K562 (cell line): ENCODE data around the gene SDR42E2.
A peak's percentile ranks its signal among the peaks of the same experiment; 100 is the strongest.

ENCODE experiments used
- HNRNPLL ChIP-seq: fragments of 200-400 bp; formaldehyde crosslinking; IDR thresholded peaks from 2 replicates; pipeline ENCODE4 v1.6.1; 2017; ENCODE audit warnings: low read length, low read depth, mild to moderate bottlenecking; ENCODE audit not compliant: poor library complexity, severe bottlenecking
- POLR2A ChIP-seq: fragments of 450-650 bp; conservative IDR thresholded peaks from 2 replicates; pipeline ENCODE4 v1.6.1; 2016
- POLR2B ChIP-seq: fragments of 450-650 bp; IDR thresholded peaks from 2 replicates; pipeline ENCODE4 v1.6.1; 2018; ENCODE audit warnings: low read depth; ENCODE audit not compliant: partially characterized antibody
- RFX1 ChIP-seq: fragments of 450-650 bp; IDR thresholded peaks from 2 replicates; pipeline ENCODE4 v1.6.1; 2016; ENCODE audit warnings: mild to moderate bottlenecking, moderate library complexity
- ZNF253 ChIP-seq: fragments of 250-450 bp; sonication (Bioruptor Pico); conservative IDR thresholded peaks from 2 replicates; pipeline ENCODE4 v1.6.1; 2021; ENCODE audit warnings: mild to moderate bottlenecking
- TF ChIP-seq, protein P1 (sequence below): fragments of 250-450 bp; sonication (Bioruptor Pico); IDR thresholded peaks from 2 replicates; pipeline ENCODE4 v1.8.0; 2022; ENCODE audit warnings: moderate library complexity, mild to moderate bottlenecking, inconsistent platforms
- TF ChIP-seq, protein P2 (sequence below), 3 experiments: IDR thresholded peaks in 2 of 3; conservative IDR thresholded peaks in 1 of 3; 2 replicates each; pipeline ENCODE4 v1.5.1; 2011 to 2012; ENCODE audit warnings: low read length in 3 of 3, mild to moderate bottlenecking in 3 of 3, control low read depth in 2 of 3, improper control_type of control experiment in 1 of 3, inconsistent platforms in 1 of 3, low read depth in 1 of 3, mixed read lengths in 1 of 3, moderate library complexity in 1 of 3; ENCODE audit not compliant: insufficient read depth in 2 of 3
- TF ChIP-seq, protein P3 (sequence below): sonication (generic); formaldehyde crosslinking; IDR thresholded peaks from 2 replicates; pipeline ENCODE4 v1.9.0; 2022; ENCODE audit warnings: mild to moderate bottlenecking, missing genetic modification reagents
- TF ChIP-seq, protein P4 (sequence below): fragments of 450-650 bp; formaldehyde crosslinking; IDR thresholded peaks from 2 replicates; pipeline ENCODE4 v1.4.0; 2022; ENCODE audit warnings: missing genetic modification characterization
- TF ChIP-seq, protein P5 (sequence below), 2 experiments: fragments of 450-650 bp; formaldehyde crosslinking in 1 of 2; IDR thresholded peaks; 2 replicates each; pipeline versions ENCODE4 v1.4.0 to v1.6.1; 2014 to 2020; ENCODE audit warnings: mild to moderate bottlenecking in 2 of 2, borderline replicate concordance in 1 of 2, low read depth in 1 of 2
- TF ChIP-seq, protein P6 (sequence below): fragments of 250-450 bp; sonication (Bioruptor Pico); IDR thresholded peaks from 2 replicates; pipeline ENCODE4 v1.5.0; 2021; ENCODE audit warnings: mild to moderate bottlenecking, borderline replicate concordance
- TF ChIP-seq, protein P7 (sequence below), 2 experiments: fragments of 200-800 bp in 1 of 2; sonication (Bioruptor generic) in 1 of 2; sonication (generic) in 1 of 2; formaldehyde crosslinking in 1 of 2; IDR thresholded peaks in 1 of 2; conservative IDR thresholded peaks in 1 of 2; 2 replicates each; pipeline versions ENCODE4 v1.5.0 to v1.6.1; 2016 to 2020; ENCODE audit warnings: missing compliant biosample characterization in 1 of 2, missing genetic modification characterization in 1 of 2, missing genetic modification reagents in 1 of 2

DNA sequence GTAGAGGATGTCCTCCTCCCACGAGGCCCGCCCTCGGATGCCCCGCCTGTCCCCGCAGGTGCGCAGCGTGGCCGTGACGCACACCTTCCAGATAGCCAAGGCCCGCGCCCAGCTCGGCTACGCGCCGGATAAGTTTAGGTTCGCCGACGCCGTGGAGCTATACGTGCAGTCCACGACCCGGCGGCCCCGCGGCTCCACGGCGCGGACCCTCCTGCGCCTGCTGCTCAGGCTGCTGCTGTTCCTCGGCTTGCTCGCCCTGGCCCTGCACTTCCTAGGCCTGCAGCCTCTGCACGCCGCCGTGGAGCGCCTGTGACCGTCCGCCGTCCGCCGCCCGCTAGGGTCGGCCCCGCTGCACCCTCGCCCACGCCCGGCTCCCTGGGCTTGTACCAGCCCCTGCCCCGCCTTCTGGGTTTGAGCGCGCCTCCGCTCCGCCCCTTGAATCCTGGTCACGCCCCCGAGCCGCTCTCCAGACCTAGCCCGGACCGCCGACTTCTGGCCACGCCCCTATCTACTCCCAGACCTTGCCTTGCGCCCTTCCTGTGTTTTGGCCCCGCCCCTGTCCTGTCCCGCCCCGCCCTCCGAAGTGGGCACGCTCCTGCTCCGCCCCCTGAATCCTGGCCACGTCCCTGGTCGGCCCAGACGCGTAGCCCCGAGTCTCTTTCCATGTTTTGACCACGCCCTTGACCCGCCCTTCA, 27.9 kb downstream of the SDR42E2 start:
- TF ChIP-seq, protein P1, sequence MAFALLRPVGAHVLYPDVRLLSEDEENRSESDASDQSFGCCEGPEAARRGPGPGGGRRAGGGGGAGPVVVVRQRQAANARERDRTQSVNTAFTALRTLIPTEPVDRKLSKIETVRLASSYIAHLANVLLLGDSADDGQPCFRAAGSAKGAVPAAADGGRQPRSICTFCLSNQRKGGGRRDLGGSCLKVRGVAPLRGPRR = no peak
- TF ChIP-seq, protein P2, sequence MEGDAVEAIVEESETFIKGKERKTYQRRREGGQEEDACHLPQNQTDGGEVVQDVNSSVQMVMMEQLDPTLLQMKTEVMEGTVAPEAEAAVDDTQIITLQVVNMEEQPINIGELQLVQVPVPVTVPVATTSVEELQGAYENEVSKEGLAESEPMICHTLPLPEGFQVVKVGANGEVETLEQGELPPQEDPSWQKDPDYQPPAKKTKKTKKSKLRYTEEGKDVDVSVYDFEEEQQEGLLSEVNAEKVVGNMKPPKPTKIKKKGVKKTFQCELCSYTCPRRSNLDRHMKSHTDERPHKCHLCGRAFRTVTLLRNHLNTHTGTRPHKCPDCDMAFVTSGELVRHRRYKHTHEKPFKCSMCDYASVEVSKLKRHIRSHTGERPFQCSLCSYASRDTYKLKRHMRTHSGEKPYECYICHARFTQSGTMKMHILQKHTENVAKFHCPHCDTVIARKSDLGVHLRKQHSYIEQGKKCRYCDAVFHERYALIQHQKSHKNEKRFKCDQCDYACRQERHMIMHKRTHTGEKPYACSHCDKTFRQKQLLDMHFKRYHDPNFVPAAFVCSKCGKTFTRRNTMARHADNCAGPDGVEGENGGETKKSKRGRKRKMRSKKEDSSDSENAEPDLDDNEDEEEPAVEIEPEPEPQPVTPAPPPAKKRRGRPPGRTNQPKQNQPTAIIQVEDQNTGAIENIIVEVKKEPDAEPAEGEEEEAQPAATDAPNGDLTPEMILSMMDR (IDR thresholded peaks at IDR 0.05 in 2 of 3, conservative IDR thresholded peaks at IDR 0.05 in 1 of 3; ENCODE audit: insufficient read depth in 2 of 3, low read depth in 1 of 3, low read length in 3 of 3) = peak in 1 of 3 experiments; percentile 44; a peak in 2 of 6 replicates
- TF ChIP-seq POLR2B (no peak), RFX1 (no peak), POLR2A (no peak), HNRNPLL (no peak), ZNF253 (no peak)
- TF ChIP-seq, protein P3, sequence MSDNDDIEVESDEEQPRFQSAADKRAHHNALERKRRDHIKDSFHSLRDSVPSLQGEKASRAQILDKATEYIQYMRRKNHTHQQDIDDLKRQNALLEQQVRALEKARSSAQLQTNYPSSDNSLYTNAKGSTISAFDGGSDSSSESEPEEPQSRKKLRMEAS (CRISPR knock-in tag) = peak; percentile 67
- TF ChIP-seq, protein P4, sequence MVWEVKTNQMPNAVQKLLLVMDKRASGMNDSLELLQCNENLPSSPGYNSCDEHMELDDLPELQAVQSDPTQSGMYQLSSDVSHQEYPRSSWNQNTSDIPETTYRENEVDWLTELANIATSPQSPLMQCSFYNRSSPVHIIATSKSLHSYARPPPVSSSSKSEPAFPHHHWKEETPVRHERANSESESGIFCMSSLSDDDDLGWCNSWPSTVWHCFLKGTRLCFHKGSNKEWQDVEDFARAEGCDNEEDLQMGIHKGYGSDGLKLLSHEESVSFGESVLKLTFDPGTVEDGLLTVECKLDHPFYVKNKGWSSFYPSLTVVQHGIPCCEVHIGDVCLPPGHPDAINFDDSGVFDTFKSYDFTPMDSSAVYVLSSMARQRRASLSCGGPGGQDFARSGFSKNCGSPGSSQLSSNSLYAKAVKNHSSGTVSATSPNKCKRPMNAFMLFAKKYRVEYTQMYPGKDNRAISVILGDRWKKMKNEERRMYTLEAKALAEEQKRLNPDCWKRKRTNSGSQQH (CRISPR knock-in tag) = no peak
- TF ChIP-seq, protein P5, sequence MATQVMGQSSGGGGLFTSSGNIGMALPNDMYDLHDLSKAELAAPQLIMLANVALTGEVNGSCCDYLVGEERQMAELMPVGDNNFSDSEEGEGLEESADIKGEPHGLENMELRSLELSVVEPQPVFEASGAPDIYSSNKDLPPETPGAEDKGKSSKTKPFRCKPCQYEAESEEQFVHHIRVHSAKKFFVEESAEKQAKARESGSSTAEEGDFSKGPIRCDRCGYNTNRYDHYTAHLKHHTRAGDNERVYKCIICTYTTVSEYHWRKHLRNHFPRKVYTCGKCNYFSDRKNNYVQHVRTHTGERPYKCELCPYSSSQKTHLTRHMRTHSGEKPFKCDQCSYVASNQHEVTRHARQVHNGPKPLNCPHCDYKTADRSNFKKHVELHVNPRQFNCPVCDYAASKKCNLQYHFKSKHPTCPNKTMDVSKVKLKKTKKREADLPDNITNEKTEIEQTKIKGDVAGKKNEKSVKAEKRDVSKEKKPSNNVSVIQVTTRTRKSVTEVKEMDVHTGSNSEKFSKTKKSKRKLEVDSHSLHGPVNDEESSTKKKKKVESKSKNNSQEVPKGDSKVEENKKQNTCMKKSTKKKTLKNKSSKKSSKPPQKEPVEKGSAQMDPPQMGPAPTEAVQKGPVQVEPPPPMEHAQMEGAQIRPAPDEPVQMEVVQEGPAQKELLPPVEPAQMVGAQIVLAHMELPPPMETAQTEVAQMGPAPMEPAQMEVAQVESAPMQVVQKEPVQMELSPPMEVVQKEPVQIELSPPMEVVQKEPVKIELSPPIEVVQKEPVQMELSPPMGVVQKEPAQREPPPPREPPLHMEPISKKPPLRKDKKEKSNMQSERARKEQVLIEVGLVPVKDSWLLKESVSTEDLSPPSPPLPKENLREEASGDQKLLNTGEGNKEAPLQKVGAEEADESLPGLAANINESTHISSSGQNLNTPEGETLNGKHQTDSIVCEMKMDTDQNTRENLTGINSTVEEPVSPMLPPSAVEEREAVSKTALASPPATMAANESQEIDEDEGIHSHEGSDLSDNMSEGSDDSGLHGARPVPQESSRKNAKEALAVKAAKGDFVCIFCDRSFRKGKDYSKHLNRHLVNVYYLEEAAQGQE (IDR thresholded peaks at IDR 0.05; ENCODE audit: borderline replicate concordance) = 0 out of 2 replicates have a peak, but pooled peaks have one; percentile 8
- TF ChIP-seq, protein P5 (CRISPR knock-in tag; IDR thresholded peaks at IDR 0.05; ENCODE audit: low read depth) = no peak
- TF ChIP-seq, protein P6, sequence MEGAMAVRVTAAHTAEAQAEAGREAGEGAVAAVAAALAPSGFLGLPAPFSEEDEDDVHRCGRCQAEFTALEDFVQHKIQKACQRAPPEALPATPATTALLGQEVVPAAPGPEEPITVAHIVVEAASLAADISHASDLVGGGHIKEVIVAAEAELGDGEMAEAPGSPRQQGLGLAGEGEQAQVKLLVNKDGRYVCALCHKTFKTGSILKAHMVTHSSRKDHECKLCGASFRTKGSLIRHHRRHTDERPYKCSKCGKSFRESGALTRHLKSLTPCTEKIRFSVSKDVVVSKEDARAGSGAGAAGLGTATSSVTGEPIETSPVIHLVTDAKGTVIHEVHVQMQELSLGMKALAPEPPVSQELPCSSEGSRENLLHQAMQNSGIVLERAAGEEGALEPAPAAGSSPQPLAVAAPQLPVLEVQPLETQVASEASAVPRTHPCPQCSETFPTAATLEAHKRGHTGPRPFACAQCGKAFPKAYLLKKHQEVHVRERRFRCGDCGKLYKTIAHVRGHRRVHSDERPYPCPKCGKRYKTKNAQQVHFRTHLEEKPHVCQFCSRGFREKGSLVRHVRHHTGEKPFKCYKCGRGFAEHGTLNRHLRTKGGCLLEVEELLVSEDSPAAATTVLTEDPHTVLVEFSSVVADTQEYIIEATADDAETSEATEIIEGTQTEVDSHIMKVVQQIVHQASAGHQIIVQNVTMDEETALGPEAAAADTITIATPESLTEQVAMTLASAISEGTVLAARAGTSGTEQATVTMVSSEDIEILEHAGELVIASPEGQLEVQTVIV = no peak
- TF ChIP-seq, protein P7, sequence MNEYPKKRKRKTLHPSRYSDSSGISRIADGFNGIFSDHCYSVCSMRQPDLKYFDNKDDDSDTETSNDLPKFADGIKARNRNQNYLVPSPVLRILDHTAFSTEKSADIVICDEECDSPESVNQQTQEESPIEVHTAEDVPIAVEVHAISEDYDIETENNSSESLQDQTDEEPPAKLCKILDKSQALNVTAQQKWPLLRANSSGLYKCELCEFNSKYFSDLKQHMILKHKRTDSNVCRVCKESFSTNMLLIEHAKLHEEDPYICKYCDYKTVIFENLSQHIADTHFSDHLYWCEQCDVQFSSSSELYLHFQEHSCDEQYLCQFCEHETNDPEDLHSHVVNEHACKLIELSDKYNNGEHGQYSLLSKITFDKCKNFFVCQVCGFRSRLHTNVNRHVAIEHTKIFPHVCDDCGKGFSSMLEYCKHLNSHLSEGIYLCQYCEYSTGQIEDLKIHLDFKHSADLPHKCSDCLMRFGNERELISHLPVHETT (CRISPR knock-in tag; conservative IDR thresholded peaks at IDR 0.05 in 1 of 2, IDR thresholded peaks at IDR 0.05 in 1 of 2) = no peak
